Fibroblast of lung (primary cell): ENCODE measurements around the gene CERS5. TPM values are rescaled to one million over a fixed set of nuclear protein-coding genes. Genes with fewer than 3 reads are reported as not detected.

ENCODE experiments used
- DNase-seq, 2 donors: peaks; one replicate each; pipeline versions ENCODE4 v3.0.0 to v3.0.0-alpha.2; 2010; ENCODE audit warnings: low read depth in 2 of 2
- H2AFZ ChIP-seq: 2 replicates; pipeline ENCODE4 v1.5.1; 2012; ENCODE audit warnings: low read length, control low read depth, inconsistent platforms
- H3K27ac ChIP-seq: 2 replicates; pipeline ENCODE4 v1.5.1; 2011; ENCODE audit warnings: low read length, control low read depth; ENCODE audit not compliant: insufficient read depth
- H3K27me3 ChIP-seq: 2 replicates; pipeline ENCODE4 v1.5.1; 2011; ENCODE audit warnings: mild to moderate bottlenecking, low read length; ENCODE audit not compliant: control insufficient read depth, insufficient read depth
- H3K36me3 ChIP-seq: 2 replicates; pipeline ENCODE4 v1.5.1; 2011; ENCODE audit warnings: low read length; ENCODE audit not compliant: control insufficient read depth, insufficient read depth
- H3K4me1 ChIP-seq: 2 replicates; pipeline ENCODE4 v1.5.1; 2011; ENCODE audit warnings: low read length; ENCODE audit not compliant: control insufficient read depth, insufficient read depth; ENCODE audit errors: extremely low read depth
- H3K4me2 ChIP-seq: 2 replicates; pipeline ENCODE4 v1.5.1; 2011; ENCODE audit warnings: low read length, control low read depth; ENCODE audit not compliant: insufficient read depth; ENCODE audit errors: extremely low read depth
- H3K4me3 ChIP-seq, 4 experiments: fragments of 200-600 bp in 1 of 4; sonication (generic) in 1 of 4; replicated peaks in 1 of 4; 2 replicates each; pipeline ENCODE4 v1.5.1; 2011 to 2016; ENCODE audit warnings: low read length in 4 of 4, low read depth in 3 of 4, mild to moderate bottlenecking in 3 of 4, control low read depth in 2 of 4, inconsistent platforms in 1 of 4, mixed read lengths in 1 of 4; ENCODE audit not compliant: insufficient read depth in 1 of 4; ENCODE audit errors: control extremely low read depth in 1 of 4
- H3K79me2 ChIP-seq: 2 replicates; pipeline ENCODE4 v1.5.1; 2012; ENCODE audit warnings: mild to moderate bottlenecking, low read length, inconsistent platforms; ENCODE audit not compliant: control insufficient read depth, insufficient read depth
- H3K9ac ChIP-seq: 2 replicates; pipeline ENCODE4 v1.5.1; 2011; ENCODE audit warnings: mild to moderate bottlenecking, low read length, control low read depth; ENCODE audit not compliant: insufficient read depth
- H3K9me3 ChIP-seq: 2 replicates; pipeline ENCODE4 v1.5.1; 2012; ENCODE audit warnings: low read depth, low read length; ENCODE audit not compliant: control insufficient read depth, insufficient read depth
- H4K20me1 ChIP-seq: 2 replicates; pipeline ENCODE4 v1.5.1; 2011; ENCODE audit warnings: low read length; ENCODE audit not compliant: control insufficient read depth, insufficient read depth; ENCODE audit errors: extremely low read depth
- CTCF ChIP-seq, 2 donors: IDR thresholded peaks in 1 of 2; conservative IDR thresholded peaks in 1 of 2; 1 replicate in 1 of 2; 2 replicates in 1 of 2; pipeline ENCODE4 v1.5.1; 2011 to 2012; ENCODE audit warnings: low read length in 2 of 2, control low read depth in 1 of 2, inconsistent platforms in 1 of 2, low read depth in 1 of 2, mild to moderate bottlenecking in 1 of 2
- EZH2 ChIP-seq: IDR thresholded peaks from 2 replicates; pipeline ENCODE4 v1.5.1; 2012; ENCODE audit warnings: low read length, control low read depth, mild to moderate bottlenecking; ENCODE audit errors: missing control alignments
- polyA plus RNA-seq, 2 donors: library from polyadenylated mRNA; depleted of rRNA in 1 of 2; stranded (reverse) in 1 of 2; unstranded in 1 of 2; fragments of >200 nt; gene quantifications; 2 replicates each; pipeline ENCODE4 v1.2.1, GENCODE V29; 2011 to 2012; ENCODE audit warnings: missing spikeins in 1 of 2
- total RNA-seq: library from RNA; depleted of rRNA; stranded (reverse); fragments of >200 nt; gene quantifications from 2 replicates; pipeline ENCODE4 v1.2.1, GENCODE V29; 2014

CERS5 gene
- total and polyA plus RNA-seq, 2 donors (not counting 1 experiment from before 2014, with no cell fraction given) = 51.0 to 74.4 TPM

GRCh38 chr12:50104417-50105366 is 62.5 kb downstream of the CERS5 start:
- no peak overlapping the region for H3K4me2 ChIP-seq
- peaks cover 5% of the 10 kb centered on the region for H3K36me3 ChIP-seq
- H3K4me3 ChIP-seq = no peak overlapping the region
- no peak for DNase-seq
- no peaks in the 10 kb centered on the region for H3K4me1 ChIP-seq
- no peaks in the 10 kb centered on the region for H3K9me3 ChIP-seq
- H3K27me3 ChIP-seq = peaks cover 2% of the 10 kb centered on the region
- H3K9ac ChIP-seq = no peak overlapping the region
- H3K79me2 ChIP-seq = no peaks in the 10 kb centered on the region
- no peak overlapping the region for H3K27ac ChIP-seq
- TF ChIP-seq EZH2 (no peak), CTCF (conservative IDR thresholded peaks at IDR 0.05 in 1 of 2, IDR thresholded peaks at IDR 0.05 in 1 of 2; ENCODE audit: low read depth in 1 of 2, low read length in 2 of 2) (no peak)
- H4K20me1 ChIP-seq = no peaks in the 10 kb centered on the region
- H2AFZ ChIP-seq = no peak overlapping the region

- peak; percentile 18 to 53 for DNase-seq
- Histone ChIP-seq H4K20me1 (no peaks in the 10 kb centered on the region), H3K9me3 (no peaks in the 10 kb centered on the region), H3K4me3 (no peak within 1 kb of the TSS), H3K4me2 (no peak within 1 kb of the TSS), H2AFZ (no peak within 1 kb of the TSS), H3K79me2 (no peaks in the 10 kb centered on the region), H3K9ac (no peak within 1 kb of the TSS), H3K4me1 (peaks cover 5% of the 10 kb centered on the region), H3K36me3 (peaks cover 10% of the 10 kb centered on the region), H3K27ac (no peak within 1 kb of the TSS), H3K27me3 (peaks cover 2% of the 10 kb centered on the region)
- TF ChIP-seq CTCF (conservative IDR thresholded peaks at IDR 0.05 in 1 of 2, IDR thresholded peaks at IDR 0.05 in 1 of 2; ENCODE audit: low read depth in 1 of 2, low read length in 2 of 2) (no peak), EZH2 (no peak)
Observed at GRCh38 chr12:50103767-50104321, 63.3 kb downstream of the CERS5 start, which contains the start of gene GPD1. TSS of gene GPD1 (plus strand) at chr12:50104008. CDS start at chr12:50104051, 43 bp downstream.

GRCh38 chr12:50103351-50103750 is 63.8 kb downstream of the CERS5 start:
- no peaks in the 10 kb centered on the region for H3K9me3 ChIP-seq
- no peak overlapping the region for H3K9ac ChIP-seq
- no peaks in the 10 kb centered on the region for H4K20me1 ChIP-seq
- H2AFZ ChIP-seq = no peak overlapping the region
- DNase-seq = no peak
- H3K27ac ChIP-seq = no peak overlapping the region
- peaks cover 12% of the 10 kb centered on the region for H3K36me3 ChIP-seq
- no peak for TF ChIP-seq EZH2
- no peak for TF ChIP-seq CTCF (conservative IDR thresholded peaks at IDR 0.05 in 1 of 2, IDR thresholded peaks at IDR 0.05 in 1 of 2; ENCODE audit: low read depth in 1 of 2, low read length in 2 of 2)
- no peak overlapping the region for H3K4me3 ChIP-seq
- no peak overlapping the region for H3K4me2 ChIP-seq
- peaks cover 2% of the 10 kb centered on the region for H3K27me3 ChIP-seq
- peaks cover 5% of the 10 kb centered on the region for H3K4me1 ChIP-seq
- no peaks in the 10 kb centered on the region for H3K79me2 ChIP-seq
